ENCODE measurements around the gene CXCL17. TPM values are rescaled to one million over a fixed set of nuclear protein-coding genes. Genes with fewer than 3 reads are reported as not detected.
A peak's percentile ranks its signal among the peaks of the same experiment; 100 is the strongest.

The CXCL17 gene
- total RNA-seq, 6 experiments from 2014 or later, result not detected

GRCh38 chr19:42422901-42423461, 19.8 kb downstream of the CXCL17 start:
- H3K9me3 Mint-ChIP-seq, result no peaks in the 10 kb centered on the region
- H3K27me3 Mint-ChIP-seq (ENCODE audit: insufficient read depth), result peaks cover 3% of the 10 kb centered on the region; the same call in 1 of the 2 replicates
- TF ChIP-seq CTCF (IDR thresholded peaks at IDR 0.05), result no peak
- H3K4me1 Mint-ChIP-seq (ENCODE audit: low read depth), result peaks cover 35% of the 10 kb centered on the region
- peak overlapping the region; percentile 88 for H3K4me3 Mint-ChIP-seq
- no peaks in the 10 kb centered on the region for H3K36me3 Mint-ChIP-seq (ENCODE audit: low read depth)
- no peak for DNase-seq
- peak overlapping the region; percentile 83 for H3K27ac Mint-ChIP-seq

- no peak for DNase-seq
- Mint-ChIP-seq H3K4me3 (peak overlapping the region; percentile 88), H3K27ac (peak overlapping the region; percentile 83), H3K36me3 (ENCODE audit: low read depth) (no peaks in the 10 kb centered on the region), H3K27me3 (ENCODE audit: insufficient read depth) (peaks cover 2% of the 10 kb centered on the region; the same call in 1 of the 2 replicates), H3K9me3 (no peaks in the 10 kb centered on the region), H3K4me1 (ENCODE audit: low read depth) (peaks cover 35% of the 10 kb centered on the region)
- TF ChIP-seq CTCF (IDR thresholded peaks at IDR 0.05), result no peak
Measured at GRCh38 chr19:42422092-42422900, 20.4 kb downstream of the CXCL17 start.

GRCh38 chr19:42421591-42422031, 21.1 kb downstream of the CXCL17 start:
- DNase-seq, result peak; percentile 65
- Mint-ChIP-seq H3K4me1 (ENCODE audit: low read depth) (peaks cover 35% of the 10 kb centered on the region), H3K27ac (peak overlapping the region; percentile 22; the same call in 1 of the 2 replicates), H3K36me3 (ENCODE audit: low read depth) (no peaks in the 10 kb centered on the region), H3K4me3 (peak overlapping the region; percentile 88; the same call in 1 of the 2 replicates), H3K9me3 (no peaks in the 10 kb centered on the region), H3K27me3 (ENCODE audit: insufficient read depth) (peaks cover 2% of the 10 kb centered on the region; the same call in 1 of the 2 replicates)
- no peak for TF ChIP-seq CTCF (IDR thresholded peaks at IDR 0.05)

- no peaks in the 10 kb centered on the region for H3K36me3 Mint-ChIP-seq (ENCODE audit: low read depth)
- H3K27me3 Mint-ChIP-seq (ENCODE audit: insufficient read depth), result peaks cover 2% of the 10 kb centered on the region; the same call in 1 of the 2 replicates
- no peak overlapping the region for H3K4me3 Mint-ChIP-seq
- DNase-seq, result no peak
- peak overlapping the region; percentile 22; the same call in 1 of the 2 replicates for H3K27ac Mint-ChIP-seq
- no peak for TF ChIP-seq CTCF (IDR thresholded peaks at IDR 0.05)
- H3K4me1 Mint-ChIP-seq (ENCODE audit: low read depth), result peaks cover 35% of the 10 kb centered on the region
- H3K9me3 Mint-ChIP-seq, result no peaks in the 10 kb centered on the region
Measured at GRCh38 chr19:42421101-42421500, 21.6 kb downstream of the CXCL17 start.

- peak; percentile 49 for DNase-seq
Measured at GRCh38 chr19:42420055-42420544, 22.6 kb downstream of the CXCL17 start.

More at GRCh38 chr19:42420055-42420544, 22.6 kb downstream of the CXCL17 start:
- Mint-ChIP-seq H3K27ac (no peak overlapping the region; the same call in 1 of the 2 replicates), H3K4me3 (no peak overlapping the region), H3K27me3 (ENCODE audit: insufficient read depth) (peaks cover 2% of the 10 kb centered on the region; the same call in 1 of the 2 replicates), H3K36me3 (ENCODE audit: low read depth) (no peaks in the 10 kb centered on the region), H3K9me3 (no peaks in the 10 kb centered on the region), H3K4me1 (ENCODE audit: low read depth) (peaks cover 35% of the 10 kb centered on the region)
- TF ChIP-seq CTCF (IDR thresholded peaks at IDR 0.05), result peak; percentile 83

Measured in HFFc6 (cell line).